ENCODE results near the gene PLEKHG4B. TPM values are rescaled to one million over a fixed set of nuclear protein-coding genes. Genes with fewer than 3 reads are reported as not detected.
"Not testable (repeated sequence)": the region's sequence is repeated elsewhere in the genome, so short reads cannot be mapped to it uniquely, and the experiment has no call there.

The PLEKHG4B gene
- total RNA-seq, 1 donor from 2014 or later: 5.4 TPM

- peak; percentile 42 for DNase-seq (ENCODE audit: low read depth)
- TF ChIP-seq CTCF (IDR thresholded peaks at IDR 0.05; ENCODE audit: insufficient read depth, low read length, poor library complexity, severe bottlenecking): peak; percentile 68
- H3K4me3 ChIP-seq (ENCODE audit: low read depth, low read length): peak within 1 kb of the TSS; percentile 99
- H3K27me3 ChIP-seq (ENCODE audit: control insufficient read depth, insufficient read depth, low read length); H3K36me3 ChIP-seq (ENCODE audit: control insufficient read depth, insufficient read depth, low read length): not testable (repeated sequence)
Observed at GRCh38 chr5:217494-218456, 125.8 kb downstream of the PLEKHG4B start, which contains the start of the genes CCDC127 and SDHA. Gene CCDC127, minus strand, starts transcription at chr5:218153. Its CDS starts 1,304 bp downstream, at chr5:216849. Gene SDHA, plus strand, starts transcription at chr5:218320. Its CDS starts 36 bp downstream, at chr5:218356.

- TF ChIP-seq CTCF (IDR thresholded peaks at IDR 0.05; ENCODE audit: insufficient read depth, low read length, poor library complexity, severe bottlenecking): no peak
- no peak for DNase-seq (ENCODE audit: low read depth)
- peak overlapping the region; percentile 99 for H3K4me3 ChIP-seq (ENCODE audit: low read depth, low read length)
- H3K36me3 ChIP-seq (ENCODE audit: control insufficient read depth, insufficient read depth, low read length): no peaks in the 10 kb centered on the region
- H3K27me3 ChIP-seq (ENCODE audit: control insufficient read depth, insufficient read depth, low read length): no peaks in the 10 kb centered on the region
Observed at GRCh38 chr5:218457-219291, 126.7 kb downstream of the PLEKHG4B start.

- H3K4me3 ChIP-seq (ENCODE audit: low read depth, low read length): peak overlapping the region; percentile 99
- no peaks in the 10 kb centered on the region for H3K27me3 ChIP-seq (ENCODE audit: control insufficient read depth, insufficient read depth, low read length)
- H3K36me3 ChIP-seq (ENCODE audit: control insufficient read depth, insufficient read depth, low read length): no peaks in the 10 kb centered on the region
- no peak for TF ChIP-seq CTCF (IDR thresholded peaks at IDR 0.05; ENCODE audit: insufficient read depth, low read length, poor library complexity, severe bottlenecking)
- DNase-seq (ENCODE audit: low read depth): no peak
Observed at GRCh38 chr5:219460-219863, 127.5 kb downstream of the PLEKHG4B start.

GRCh38 chr5:219991-220390 is 128.0 kb downstream of the PLEKHG4B start:
- Histone ChIP-seq H3K36me3 (ENCODE audit: control insufficient read depth, insufficient read depth, low read length) (no peaks in the 10 kb centered on the region), H3K27me3 (ENCODE audit: control insufficient read depth, insufficient read depth, low read length) (no peaks in the 10 kb centered on the region), H3K4me3 (ENCODE audit: low read depth, low read length) (peak overlapping the region; percentile 99)
- TF ChIP-seq CTCF (IDR thresholded peaks at IDR 0.05; ENCODE audit: insufficient read depth, low read length, poor library complexity, severe bottlenecking): no peak
- DNase-seq (ENCODE audit: low read depth): no peak

- H3K36me3 ChIP-seq (ENCODE audit: control insufficient read depth, insufficient read depth, low read length); H3K27me3 ChIP-seq (ENCODE audit: control insufficient read depth, insufficient read depth, low read length); DNase-seq (ENCODE audit: low read depth); H3K4me3 ChIP-seq (ENCODE audit: low read depth, low read length): not testable (repeated sequence)
Observed at GRCh38 chr5:222951-223715, 131.2 kb downstream of the PLEKHG4B start.
